CD4-positive, alpha-beta T cell treated with Interleukin-12 subunit alpha and Interleukin-12 subunit beta, for 1 hour (primary cell): ENCODE data around the gene CD109.
"Not testable (repeated sequence)": the region's sequence is repeated elsewhere in the genome, so short reads cannot be mapped to it uniquely, and the experiment has no call there.

Source experiments
- DNase-seq: peaks from one replicate; pipeline ENCODE4 v3.0.0-alpha.2; 2020

Gene CD109

GRCh38 chr6:73695619-73696421, at the start of gene CD109:
TSS of gene CD109 (plus strand) at chr6:73696203. CDS start at chr6:73696216, 13 bp downstream.
- DNase-seq: peak; percentile 36

GRCh38 chr6:73648166-73648565, 47.8 kb upstream of the CD109 start:
- no peak for DNase-seq

- DNase-seq: no peak
These were observed 46.2 kb upstream of the CD109 start for GRCh38 chr6:73649783-73650182.

GRCh38 chr6:73652637-73653570, 43.1 kb upstream of the CD109 start:
- DNase-seq: peak; percentile 75

GRCh38 chr6:73653571-73654424, 42.2 kb upstream of the CD109 start, which contains the start of gene SLC17A5:
TSS of gene SLC17A5 (minus strand) at chr6:73653992. CDS start at chr6:73653886, 106 bp downstream.
- DNase-seq: peak; percentile 91

GRCh38 chr6:73655341-73655917, 40.6 kb upstream of the CD109 start:
- no peak for DNase-seq

- no peak for DNase-seq
These were observed 39.4 kb upstream of the CD109 start for GRCh38 chr6:73656531-73657145.

- DNase-seq: peak; percentile 42
These were observed 38.8 kb upstream of the CD109 start for GRCh38 chr6:73657201-73657600.

GRCh38 chr6:73664701-73665100, 31.3 kb upstream of the CD109 start:
- no peak for DNase-seq

GRCh38 chr6:73665686-73666319, 30.2 kb upstream of the CD109 start:
- no peak for DNase-seq

- no peak for DNase-seq
These were observed 29.6 kb upstream of the CD109 start for GRCh38 chr6:73666393-73666792.

- no peak for DNase-seq
These were observed 28.2 kb upstream of the CD109 start for GRCh38 chr6:73667798-73668197.

GRCh38 chr6:73669005-73669404, 27.0 kb upstream of the CD109 start:
- no peak for DNase-seq

GRCh38 chr6:73671911-73672685, 23.9 kb upstream of the CD109 start:
- no peak for DNase-seq

- DNase-seq: peak; percentile 71
These were observed 20.4 kb upstream of the CD109 start for GRCh38 chr6:73675466-73676098.

GRCh38 chr6:73679009-73679408, 17.0 kb upstream of the CD109 start:
- no peak for DNase-seq

GRCh38 chr6:73679846-73680245, 16.2 kb upstream of the CD109 start:
- not testable (repeated sequence) for DNase-seq

- no peak for DNase-seq
These were observed 15.6 kb upstream of the CD109 start for GRCh38 chr6:73680289-73680918.

- DNase-seq: not testable (repeated sequence)
These were observed 12.4 kb upstream of the CD109 start for GRCh38 chr6:73683574-73683973.
